Measurements from ENCODE around the gene RPL35A.

DNA sequence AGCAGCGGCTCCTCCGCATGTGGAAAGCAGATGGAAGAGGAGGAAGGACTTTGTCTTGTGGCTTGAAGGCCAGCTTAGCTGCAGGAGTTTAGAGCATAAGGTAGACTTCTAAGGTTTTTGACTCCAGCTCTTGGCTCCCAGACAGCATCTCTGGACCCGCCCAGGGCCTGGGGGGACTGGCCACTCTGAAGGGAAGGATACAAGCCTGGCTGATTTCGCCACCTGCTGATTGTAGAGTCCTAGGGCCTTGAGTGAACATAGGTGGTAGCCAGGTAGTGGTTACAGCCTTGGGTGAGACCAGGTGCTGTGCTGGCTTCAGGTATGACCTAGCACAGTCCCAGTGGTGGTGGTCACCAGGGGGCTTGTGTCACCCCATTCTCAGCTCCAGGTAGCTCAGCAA lies 48.4 kb upstream of the RPL35A start:
- TF ChIP-seq EZH2 (IDR thresholded peaks at IDR 0.05; ENCODE audit: insufficient read depth, poor library complexity, severe bottlenecking) (no peak), EZH2phosphoT487 (IDR thresholded peaks at IDR 0.05; ENCODE audit: insufficient read depth, low read depth) (no peak)

Measured in GM23248 (cell line).